Hepatocyte (in vitro differentiated cells): ENCODE results near the gene ERBB4. TPM values are rescaled to one million over a fixed set of nuclear protein-coding genes. Genes with fewer than 3 reads are reported as not detected.

Experiments
- DNase-seq: peaks from one replicate; pipeline ENCODE4 v3.0.0-alpha.2; 2016; ENCODE audit warnings: low spot score
- H2AFZ ChIP-seq: fragments of 200-600 bp; sonication (generic); 2 replicates; pipeline ENCODE4 v1.6.0; 2016; ENCODE audit warnings: antibody characterized with exemption, mild to moderate bottlenecking
- H3K27ac ChIP-seq: fragments of 200-600 bp; sonication (generic); 2 replicates; pipeline ENCODE4 v1.5.1; 2016; ENCODE audit warnings: mild to moderate bottlenecking
- H3K27me3 ChIP-seq: fragments of 200-600 bp; sonication (generic); 2 replicates; pipeline ENCODE4 v1.6.1; 2016
- H3K36me3 ChIP-seq: fragments of 200-600 bp; sonication (generic); replicated peaks from 2 replicates; pipeline ENCODE4 v1.5.1; 2016; ENCODE audit warnings: low read depth; ENCODE audit not compliant: insufficient read depth
- H3K4me1 ChIP-seq: fragments of 200-600 bp; sonication (generic); 2 replicates; pipeline ENCODE4 v1.5.1; 2016; ENCODE audit warnings: mild to moderate bottlenecking, moderate library complexity; ENCODE audit not compliant: insufficient read depth
- H3K4me2 ChIP-seq: fragments of 200-600 bp; sonication (generic); 2 replicates; pipeline ENCODE4 v1.6.0; 2016
- H3K4me3 ChIP-seq: fragments of 200-600 bp; sonication (generic); 2 replicates; pipeline ENCODE4 v1.5.1; 2016; ENCODE audit warnings: mild to moderate bottlenecking
- H3K79me2 ChIP-seq: fragments of 200-600 bp; sonication (generic); 2 replicates; pipeline ENCODE4 v1.6.0; 2017; ENCODE audit warnings: mild to moderate bottlenecking
- H3K9me2 ChIP-seq: fragments of 200-600 bp; sonication (generic); replicated peaks from 2 replicates; pipeline ENCODE4 v1.6.0; 2017; ENCODE audit warnings: mild to moderate bottlenecking; ENCODE audit not compliant: insufficient read depth
- H3K9me3 ChIP-seq: fragments of 200-600 bp; sonication (generic); 2 replicates; pipeline ENCODE4 v1.5.1; 2016; ENCODE audit warnings: low read depth, mild to moderate bottlenecking
- H4K20me1 ChIP-seq: fragments of 200-600 bp; sonication (generic); 2 replicates; pipeline ENCODE4 v1.6.0; 2016; ENCODE audit warnings: mild to moderate bottlenecking; ENCODE audit not compliant: insufficient read depth, poor library complexity, severe bottlenecking
- CTCF ChIP-seq: fragments of 200-600 bp; sonication (generic); IDR thresholded peaks from 2 replicates; pipeline ENCODE4 v1.5.1; 2016; ENCODE audit warnings: antibody characterized with exemption, mild to moderate bottlenecking; ENCODE audit not compliant: poor library complexity
- EZH2 ChIP-seq: fragments of 200-600 bp; sonication (generic); IDR thresholded peaks from 2 replicates; pipeline ENCODE4 v1.6.1; 2016; ENCODE audit warnings: antibody characterized with exemption, mild to moderate bottlenecking, borderline replicate concordance
- EZH2phosphoT487 ChIP-seq: fragments of 200-600 bp; sonication (generic); IDR thresholded peaks from one replicate; pipeline ENCODE4 v1.6.1; 2018; ENCODE audit warnings: antibody characterized with exemption, mild to moderate bottlenecking, low read depth, moderate library complexity; ENCODE audit not compliant: unreplicated experiment, severe bottlenecking
- WGBS: methylation state at CpG from one replicate; pipeline ENCODE4 v1.1.6; 2016; ENCODE audit warnings: low lambda C conversion rate; ENCODE audit errors: missing lambda C conversion rate; 5-methylcytosine and 5-hydroxymethylcytosine counted together
- polyA plus RNA-seq: library from polyadenylated mRNA; unstranded; fragments of >200 nt; fragmentation: Nextera tagmentation; extraction: Ambion mirVana; gene quantifications from 2 replicates; pipeline ENCODE4 v1.2.1, GENCODE V29; 2016
- total RNA-seq: library from RNA; depleted of rRNA; stranded (reverse); fragments of >200 nt; gene quantifications from 2 replicates; pipeline ENCODE4 v1.2.3, GENCODE V29; 2014

The ERBB4 gene
- total RNA-seq: 2.4 and 3.9 TPM in 2 replicates
- polyA plus RNA-seq: 3.4 and 4.5 TPM in 2 replicates

DNA sequence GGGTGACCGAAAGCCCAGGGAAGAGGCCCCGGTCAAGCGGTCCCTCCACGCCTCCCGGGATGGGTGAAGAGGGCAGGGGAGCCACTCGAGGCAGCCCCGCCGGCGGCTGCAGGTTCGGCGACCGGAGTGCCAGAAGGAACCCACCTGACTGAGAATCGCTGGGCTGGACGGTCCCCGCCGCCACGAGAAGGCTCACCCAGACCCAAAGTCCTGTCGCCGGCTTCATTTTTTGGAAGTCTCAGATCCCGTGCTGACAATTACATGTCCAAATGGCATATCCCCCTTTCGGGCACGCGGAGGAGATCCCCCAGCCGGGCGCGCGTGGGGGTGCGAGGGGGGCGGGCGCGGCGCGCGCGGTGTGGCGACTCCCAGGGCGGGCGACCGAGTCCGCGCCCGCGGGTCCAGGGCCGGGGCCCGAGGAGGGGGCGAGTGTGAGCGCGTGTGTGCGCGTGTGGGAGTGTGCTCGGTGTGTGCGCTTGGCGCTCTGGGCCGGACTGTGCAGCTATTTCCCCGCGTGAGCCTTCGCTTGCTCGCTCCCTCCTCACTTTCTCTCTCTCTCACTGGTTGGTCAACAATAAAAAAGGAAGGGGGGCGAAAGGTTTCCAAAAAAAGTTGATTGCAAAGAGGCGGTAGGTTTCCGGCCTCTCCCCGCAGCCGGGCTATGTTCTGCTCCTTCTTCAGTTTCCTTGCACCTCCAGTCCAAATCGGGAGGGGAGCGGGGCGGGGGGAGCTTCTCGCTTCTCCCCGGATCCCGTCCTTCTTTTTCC, at the start of gene ERBB4:
Gene ERBB4 (minus strand): TSS at position 498 of the 767 bp plus-strand sequence. CDS start 272 bp downstream, at position 226.
- Histone ChIP-seq H3K9me2 (no peaks in the 10 kb centered on the region), H4K20me1 (no peaks in the 10 kb centered on the region), H3K4me3 (peak within 1 kb of the TSS; percentile 75), H3K79me2 (no peaks in the 10 kb centered on the region), H3K27ac (no peak within 1 kb of the TSS), H3K9me3 (no peaks in the 10 kb centered on the region), H3K4me1 (peaks cover 4% of the 10 kb centered on the region), H3K27me3 (peaks cover 48% of the 10 kb centered on the region), H3K4me2 (peak within 1 kb of the TSS; percentile 99), H3K36me3 (no peaks in the 10 kb centered on the region), H2AFZ (peak within 1 kb of the TSS; percentile 92)
- peak; percentile 24 for DNase-seq
- TF ChIP-seq EZH2 (no peak), CTCF (no peak), EZH2phosphoT487 (no peak)
- WGBS: 1% methylated on average over 33 of the region's 69 CpGs

GRCh38 chr2:212580117-212580516, 41.5 kb upstream of the ERBB4 start:
- H2AFZ ChIP-seq: no peak overlapping the region
- no peaks in the 10 kb centered on the region for H4K20me1 ChIP-seq
- no peaks in the 10 kb centered on the region for H3K27me3 ChIP-seq
- H3K4me2 ChIP-seq: no peak overlapping the region
- no peak overlapping the region for H3K27ac ChIP-seq
- no peaks in the 10 kb centered on the region for H3K79me2 ChIP-seq
- no peak for TF ChIP-seq CTCF
- TF ChIP-seq EZH2: no peak
- TF ChIP-seq EZH2phosphoT487: no peak
- H3K4me3 ChIP-seq: no peak overlapping the region
- no peaks in the 10 kb centered on the region for H3K4me1 ChIP-seq
- H3K36me3 ChIP-seq: no peaks in the 10 kb centered on the region
- H3K9me3 ChIP-seq: no peaks in the 10 kb centered on the region
- WGBS: 60% methylated on average over 2 of the region's 2 CpGs
- no peaks in the 10 kb centered on the region for H3K9me2 ChIP-seq
- DNase-seq: no peak

GRCh38 chr2:212556296-212556695, 17.7 kb upstream of the ERBB4 start:
- H3K9me3 ChIP-seq: no peaks in the 10 kb centered on the region
- H4K20me1 ChIP-seq: no peaks in the 10 kb centered on the region
- no peaks in the 10 kb centered on the region for H3K9me2 ChIP-seq
- no peak for TF ChIP-seq CTCF
- no peak for TF ChIP-seq EZH2
- TF ChIP-seq EZH2phosphoT487: no peak
- H2AFZ ChIP-seq: no peak overlapping the region
- H3K27me3 ChIP-seq: no peaks in the 10 kb centered on the region
- H3K4me1 ChIP-seq: no peaks in the 10 kb centered on the region
- H3K79me2 ChIP-seq: no peaks in the 10 kb centered on the region
- H3K4me2 ChIP-seq: no peak overlapping the region
- H3K36me3 ChIP-seq: no peaks in the 10 kb centered on the region
- no peak overlapping the region for H3K27ac ChIP-seq
- no peak overlapping the region for H3K4me3 ChIP-seq
- DNase-seq: no peak
- WGBS: 84% methylated on average over 4 of the region's 4 CpGs
